Loucy (cell line): Measurements from ENCODE around the gene RAI14.

ENCODE experiments used
- H2AFZ ChIP-seq: fragments of 200-600 bp; sonication (generic); 2 replicates; pipeline ENCODE4 v1.6.0; 2016; ENCODE audit warnings: antibody characterized with exemption, mild to moderate bottlenecking, low read length, moderate library complexity
- H3F3A ChIP-seq: fragments of 200-600 bp; 2 replicates; pipeline ENCODE4 v1.6.0; 2016; ENCODE audit warnings: antibody characterized with exemption, low read depth, mild to moderate bottlenecking
- H3K27me3 ChIP-seq: fragments of 200-600 bp; sonication (generic); 2 replicates; pipeline ENCODE4 v1.6.1; 2014; ENCODE audit warnings: low read length, mild to moderate bottlenecking; ENCODE audit not compliant: insufficient read depth, poor library complexity, severe bottlenecking
- H3K36me3 ChIP-seq: fragments of 200-600 bp; sonication (generic); 2 replicates; pipeline ENCODE4 v1.6.1; 2016; ENCODE audit warnings: low read length; ENCODE audit not compliant: insufficient read depth
- H3K4me1 ChIP-seq: fragments of 200-600 bp; sonication (generic); 2 replicates; pipeline ENCODE4 v1.5.1; 2014; ENCODE audit warnings: low read length, mild to moderate bottlenecking; ENCODE audit not compliant: insufficient read depth, poor library complexity, severe bottlenecking
- H3K4me2 ChIP-seq: fragments of 200-600 bp; sonication (generic); 2 replicates; pipeline ENCODE4 v1.6.0; 2014; ENCODE audit warnings: antibody characterized with exemption, low read length, low read depth, mild to moderate bottlenecking; ENCODE audit not compliant: poor library complexity, severe bottlenecking
- H3K4me3 ChIP-seq: fragments of 200-600 bp; sonication (generic); 2 replicates; pipeline ENCODE4 v1.5.1; 2014; ENCODE audit warnings: low read length, mild to moderate bottlenecking, mixed read lengths; ENCODE audit not compliant: poor library complexity, severe bottlenecking
- H3K79me2 ChIP-seq: fragments of 200-600 bp; sonication (generic); 2 replicates; pipeline ENCODE4 v1.6.1; 2014; ENCODE audit warnings: low read length; ENCODE audit not compliant: insufficient read depth
- H3K9ac ChIP-seq: fragments of 200-600 bp; sonication (generic); 2 replicates; pipeline ENCODE4 v1.6.0; 2014; ENCODE audit warnings: mild to moderate bottlenecking, low read depth, low read length, moderate library complexity; ENCODE audit not compliant: poor library complexity, severe bottlenecking
- H3K9me2 ChIP-seq: fragments of 200-600 bp; sonication (generic); replicated peaks from 2 replicates; pipeline ENCODE4 v1.6.1; 2016; ENCODE audit warnings: low read depth, low read length, mixed read lengths
- H3K9me3 ChIP-seq: fragments of 200-600 bp; sonication (generic); 2 replicates; pipeline ENCODE4 v1.6.1; 2014; ENCODE audit warnings: mild to moderate bottlenecking, antibody characterized with exemption, low read length, low read depth; ENCODE audit not compliant: insufficient read depth
- H4K20me1 ChIP-seq: fragments of 200-600 bp; sonication (generic); 2 replicates; pipeline ENCODE4 v1.6.0; 2014; ENCODE audit warnings: antibody characterized with exemption, low read length, mild to moderate bottlenecking; ENCODE audit not compliant: insufficient read depth, poor library complexity, severe bottlenecking
- EZH2phosphoT487 ChIP-seq: fragments of 200-600 bp; IDR thresholded peaks from 2 replicates; pipeline ENCODE4 v1.6.1; 2018; ENCODE audit warnings: antibody characterized with exemption, mild to moderate bottlenecking, moderate library complexity, borderline replicate concordance
- TF ChIP-seq, protein P1 (sequence below): fragments of 200-600 bp; sonication (generic); conservative IDR thresholded peaks from 2 replicates; pipeline ENCODE4 v1.5.1; 2014; ENCODE audit warnings: mild to moderate bottlenecking, antibody characterized with exemption, low read length

RAI14 gene

GRCh38 chr5:34609951-34610441 is 46.1 kb upstream of the RAI14 start:
- H3K9me3 ChIP-seq: no peaks in the 10 kb centered on the region
- no peaks in the 10 kb centered on the region for H3K9me2 ChIP-seq
- H3K27me3 ChIP-seq: no peaks in the 10 kb centered on the region
- no peaks in the 10 kb centered on the region for H3K36me3 ChIP-seq
- H3K4me2 ChIP-seq: peak overlapping the region; percentile 9
- no peaks in the 10 kb centered on the region for H4K20me1 ChIP-seq
- peaks cover 35% of the 10 kb centered on the region for H3K4me1 ChIP-seq
- 0 out of 2 replicates have a peak overlapping the region, but pooled peaks have one; percentile 23 for H2AFZ ChIP-seq
- no peaks in the 10 kb centered on the region for H3K79me2 ChIP-seq
- TF ChIP-seq, protein P1, sequence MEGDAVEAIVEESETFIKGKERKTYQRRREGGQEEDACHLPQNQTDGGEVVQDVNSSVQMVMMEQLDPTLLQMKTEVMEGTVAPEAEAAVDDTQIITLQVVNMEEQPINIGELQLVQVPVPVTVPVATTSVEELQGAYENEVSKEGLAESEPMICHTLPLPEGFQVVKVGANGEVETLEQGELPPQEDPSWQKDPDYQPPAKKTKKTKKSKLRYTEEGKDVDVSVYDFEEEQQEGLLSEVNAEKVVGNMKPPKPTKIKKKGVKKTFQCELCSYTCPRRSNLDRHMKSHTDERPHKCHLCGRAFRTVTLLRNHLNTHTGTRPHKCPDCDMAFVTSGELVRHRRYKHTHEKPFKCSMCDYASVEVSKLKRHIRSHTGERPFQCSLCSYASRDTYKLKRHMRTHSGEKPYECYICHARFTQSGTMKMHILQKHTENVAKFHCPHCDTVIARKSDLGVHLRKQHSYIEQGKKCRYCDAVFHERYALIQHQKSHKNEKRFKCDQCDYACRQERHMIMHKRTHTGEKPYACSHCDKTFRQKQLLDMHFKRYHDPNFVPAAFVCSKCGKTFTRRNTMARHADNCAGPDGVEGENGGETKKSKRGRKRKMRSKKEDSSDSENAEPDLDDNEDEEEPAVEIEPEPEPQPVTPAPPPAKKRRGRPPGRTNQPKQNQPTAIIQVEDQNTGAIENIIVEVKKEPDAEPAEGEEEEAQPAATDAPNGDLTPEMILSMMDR: no peak
- no peak for TF ChIP-seq EZH2phosphoT487
- no peak overlapping the region for H3K4me3 ChIP-seq
- H3F3A ChIP-seq: no peaks in the 10 kb centered on the region
- no peak overlapping the region for H3K9ac ChIP-seq

DNA sequence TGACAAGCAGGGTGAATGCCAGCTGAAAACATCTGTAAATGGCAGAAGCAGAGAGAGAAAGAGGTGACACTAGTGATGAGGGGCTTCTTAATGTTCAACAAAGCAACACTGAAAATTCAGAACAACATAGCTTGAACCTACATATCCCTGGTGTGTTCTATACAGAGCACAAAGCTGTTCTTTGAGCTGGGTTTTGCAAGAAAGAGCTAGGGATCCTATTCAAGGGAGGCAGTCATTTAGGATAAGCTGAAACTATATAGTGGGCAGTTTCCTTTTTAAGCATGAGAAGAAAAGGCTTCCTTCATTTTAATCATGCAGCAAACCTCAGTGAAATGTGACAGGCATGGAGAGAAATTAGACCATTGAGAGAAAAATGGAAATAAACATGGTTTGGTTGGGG is 45.6 kb upstream of the RAI14 start:
- Histone ChIP-seq H4K20me1 (no peaks in the 10 kb centered on the region), H3K36me3 (no peaks in the 10 kb centered on the region), H3K9me3 (no peaks in the 10 kb centered on the region), H2AFZ (0 out of 2 replicates have a peak overlapping the region, but pooled peaks have one; percentile 23), H3K4me1 (peaks cover 29% of the 10 kb centered on the region), H3K9me2 (no peaks in the 10 kb centered on the region), H3K79me2 (no peaks in the 10 kb centered on the region), H3K4me2 (peak overlapping the region; percentile 9), H3K27me3 (no peaks in the 10 kb centered on the region), H3F3A (no peaks in the 10 kb centered on the region), H3K4me3 (no peak overlapping the region), H3K9ac (no peak overlapping the region)
- TF ChIP-seq EZH2phosphoT487: no peak
- TF ChIP-seq, protein P1: no peak

DNA sequence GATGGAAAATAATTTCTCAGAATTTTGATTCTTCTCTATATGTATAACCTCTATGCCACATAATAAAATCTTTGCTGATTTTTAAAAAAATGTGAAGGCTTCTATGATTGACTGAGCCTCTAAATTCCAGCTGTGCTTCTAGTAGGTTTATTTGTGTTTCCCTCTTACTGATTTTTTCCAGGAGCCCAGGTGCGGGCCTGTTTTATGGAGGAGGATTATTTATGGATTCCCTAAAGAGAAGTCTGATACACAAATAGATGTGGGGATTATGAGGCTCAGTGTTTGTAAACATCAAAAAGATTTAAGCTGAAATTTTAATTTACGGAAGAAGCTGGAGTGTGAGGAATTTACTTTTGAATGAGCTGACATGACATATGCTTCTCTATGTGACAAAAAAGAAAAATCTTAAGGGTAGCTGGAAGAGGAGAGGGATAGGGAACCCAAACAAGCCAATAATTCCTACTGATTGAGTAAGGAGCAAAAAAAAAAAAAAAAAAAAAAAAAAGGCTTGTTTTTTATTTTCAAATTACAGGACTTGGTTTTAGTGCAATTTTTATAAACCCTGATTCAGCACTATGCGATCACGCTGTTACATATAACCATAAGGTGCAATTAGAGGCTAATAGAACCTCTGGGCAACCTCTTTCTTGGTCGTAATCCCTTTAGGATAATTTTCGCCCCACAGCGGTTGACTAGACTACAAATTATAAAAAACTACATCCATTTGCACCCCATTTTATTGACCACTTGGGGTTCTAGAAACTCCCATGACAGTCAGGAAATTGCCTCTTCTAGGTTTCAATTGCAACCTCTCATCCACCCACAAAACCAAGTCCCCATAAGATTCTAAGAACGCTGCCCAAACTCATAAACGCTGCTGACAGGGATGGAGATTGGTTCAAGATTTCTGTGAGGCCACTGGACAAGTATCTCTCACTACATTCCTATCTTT is 44.4 kb upstream of the RAI14 start:
- no peak overlapping the region for H3K4me2 ChIP-seq
- TF ChIP-seq EZH2phosphoT487: no peak
- no peaks in the 10 kb centered on the region for H4K20me1 ChIP-seq
- no peaks in the 10 kb centered on the region for H3K79me2 ChIP-seq
- no peak overlapping the region for H3K9ac ChIP-seq
- H3K27me3 ChIP-seq: no peaks in the 10 kb centered on the region
- peaks cover 28% of the 10 kb centered on the region for H3K4me1 ChIP-seq
- no peaks in the 10 kb centered on the region for H3F3A ChIP-seq
- no peaks in the 10 kb centered on the region for H3K9me3 ChIP-seq
- H3K9me2 ChIP-seq: no peaks in the 10 kb centered on the region
- H2AFZ ChIP-seq: no peak overlapping the region
- H3K36me3 ChIP-seq: no peaks in the 10 kb centered on the region
- H3K4me3 ChIP-seq: no peak overlapping the region
